Panc1 (cell line): ENCODE data around the gene GLOD4. TPM values are rescaled to one million over a fixed set of nuclear protein-coding genes. Genes with fewer than 3 reads are reported as not detected.
"Not testable (repeated sequence)": the region's sequence is repeated elsewhere in the genome, so short reads cannot be mapped to it uniquely, and the experiment has no call there.

ENCODE experiments used
- ATAC-seq: fragments of 200-7000 bp; cut with Tn5 transposase; 2 replicates; pipeline ENCODE4 v1.9.1; 2020; ENCODE audit warnings: mild to moderate bottlenecking, moderate library complexity
- BruUV-seq: library from RNA; stranded (reverse); fragments of 400-500 nt; replicated peaks from 2 replicates; lab custom pipeline; 2021; lab: Mats Ljungman, UMichigan
- CTCF ChIA-PET: fragments of 300-600 bp; sonication (Branson Sonifier 250); formaldehyde crosslinking; loops from one replicate; lab custom pipeline; 2022; ENCODE audit warnings: antibody characterized with exemption; lab: Charles Lee
- POLR2A ChIA-PET: fragments of 300-600 bp; sonication (Branson Sonifier 250); formaldehyde crosslinking; loops from one replicate; lab custom pipeline; 2022; ENCODE audit warnings: antibody characterized with exemption; lab: Charles Lee
- DNase-seq: peaks from one replicate; pipeline ENCODE4 v3.0.0-alpha.2; 2010; ENCODE audit warnings: low read depth, low spot score
- H3K27ac ChIP-seq: 2 replicates; pipeline ENCODE4 v1.5.1; 2011; ENCODE audit warnings: mild to moderate bottlenecking, low read length, inconsistent platforms
- H3K27me3 ChIP-seq: fragments of 200-500 bp; sonication (Bioruptor generic); 2 replicates; pipeline ENCODE4 v1.6.0; 2014; ENCODE audit warnings: low read length, inconsistent platforms; ENCODE audit not compliant: control insufficient read depth, insufficient read depth
- H3K36me3 ChIP-seq: fragments of 200-500 bp; sonication (Bioruptor generic); 2 replicates; pipeline ENCODE4 v1.5.1; 2014; ENCODE audit warnings: inconsistent platforms, mild to moderate bottlenecking, low read length, moderate library complexity; ENCODE audit not compliant: control insufficient read depth, insufficient read depth
- H3K4me1 ChIP-seq: 2 replicates; pipeline ENCODE4 v1.5.1; 2011; ENCODE audit warnings: inconsistent platforms, mild to moderate bottlenecking, low read length, moderate library complexity; ENCODE audit not compliant: control insufficient read depth, insufficient read depth
- H3K4me3 ChIP-seq, 2 experiments: 2 replicates each; pipeline ENCODE4 v1.5.1; 2011 to 2012; ENCODE audit warnings: low read depth in 2 of 2, low read length in 2 of 2, mild to moderate bottlenecking in 2 of 2, inconsistent platforms in 1 of 2, moderate library complexity in 1 of 2
- H3K9me3 ChIP-seq: fragments of 200-500 bp; sonication (Bioruptor generic); 2 replicates; pipeline ENCODE4 v1.5.1; 2014; ENCODE audit warnings: low read depth, mild to moderate bottlenecking, inconsistent platforms, low read length, moderate library complexity; ENCODE audit not compliant: control insufficient read depth, insufficient read depth
- POLR2AphosphoS5 ChIP-seq: IDR thresholded peaks from 2 replicates; pipeline ENCODE4 v1.6.1; 2012; ENCODE audit warnings: mild to moderate bottlenecking, low read depth, low read length, moderate library complexity
- REST ChIP-seq, 2 experiments: IDR thresholded peaks; 2 replicates each; pipeline ENCODE4 v1.6.1; 2011 to 2012; ENCODE audit warnings: low read depth in 2 of 2, control low read depth in 1 of 2, low read length in 1 of 2, mild to moderate bottlenecking in 1 of 2, moderate library complexity in 1 of 2; ENCODE audit not compliant: insufficient read depth in 1 of 2
- SIN3A ChIP-seq: IDR thresholded peaks from 2 replicates; pipeline ENCODE4 v1.6.1; 2012; ENCODE audit warnings: low read depth, mild to moderate bottlenecking, low read length, moderate library complexity, borderline replicate concordance; ENCODE audit not compliant: insufficient read depth
- TCF7L2 ChIP-seq: IDR thresholded peaks from 2 replicates; pipeline ENCODE4 v1.6.1; 2011; ENCODE audit warnings: mild to moderate bottlenecking, low read depth, low read length, inconsistent platforms
- in situ Hi-C: cut with HindIII; loops from 2 replicates; pipeline ENCODE4 v1.10.0; 2016; ENCODE audit warnings: low sequenced_read_pairs, low pct_unique_long_range_greater_than_20kb
- intact Hi-C: fragments of 100-400 bp; cut with micrococcal nuclease; formaldehyde crosslinking; loops from one replicate; pipeline ENCODE4 v1.10.0; 2022; ENCODE audit not compliant: unreplicated experiment
- total RNA-seq: library from RNA; stranded (reverse); gene quantifications from one replicate; pipeline ENCODE4 v1.2.1, GENCODE V29; 2021; ENCODE audit not compliant: unreplicated experiment
- TF ChIP-seq, protein P1 (sequence below): fragments of 450-650 bp; IDR thresholded peaks from 2 replicates; pipeline ENCODE4 v1.5.1; 2017; ENCODE audit warnings: mild to moderate bottlenecking

The GLOD4 gene
- total RNA-seq, 1 experiment from 2014 or later, result 57.8 TPM

DNA sequence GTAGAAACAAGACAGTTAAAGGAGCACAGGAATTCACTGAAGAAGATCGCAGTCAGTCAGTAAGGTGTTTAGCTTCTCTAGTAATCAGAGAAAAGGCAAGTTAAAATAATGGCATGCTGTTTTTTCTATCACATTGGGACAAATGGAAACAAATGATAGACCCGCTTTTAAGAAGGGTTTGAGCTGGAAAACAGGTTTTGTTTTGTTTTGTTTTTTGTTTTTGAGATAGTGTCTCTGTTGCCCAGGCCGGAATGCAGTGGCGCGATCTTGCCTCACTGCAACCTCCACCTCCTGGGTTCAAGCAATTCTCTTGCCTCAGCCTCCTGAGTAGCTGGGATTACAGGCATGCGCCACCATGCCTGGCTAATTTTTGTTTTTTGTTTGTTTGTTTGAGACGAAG is 3.8 kb upstream of the GLOD4 start:
- in situ Hi-C loops, POLR2A ChIA-PET, ATAC-seq, intact Hi-C loops, H3K27ac ChIP-seq, H3K9me3 ChIP-seq, H3K4me1 ChIP-seq, H3K4me3 ChIP-seq, CTCF ChIA-PET, H3K27me3 ChIP-seq, H3K36me3 ChIP-seq, DNase-seq, BruUV-seq: not testable (repeated sequence)

DNA sequence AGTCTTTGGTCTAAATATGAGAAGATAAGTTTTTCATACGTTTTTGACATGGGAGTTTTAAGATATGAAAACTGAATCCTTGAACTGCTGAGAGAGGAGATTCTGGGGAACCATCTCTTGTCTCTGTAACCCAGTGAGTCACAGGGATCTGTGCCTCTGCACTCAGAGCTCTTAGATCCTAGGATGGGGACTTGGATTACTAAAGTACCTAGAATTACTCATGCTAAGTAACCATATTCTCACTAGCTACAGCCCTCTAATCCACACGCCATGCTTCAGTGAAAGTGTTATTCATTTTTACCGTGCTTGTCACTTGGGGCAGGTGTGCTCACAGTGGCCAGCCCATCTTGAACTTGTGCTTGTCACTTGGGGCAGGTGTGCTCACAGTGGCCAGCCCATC is 2.1 kb upstream of the GLOD4 start:
- in situ Hi-C loops (no loop called here), intact Hi-C loops (no loop called here)
- CTCF ChIA-PET, result interaction anchor here (1.0 kb wide), 1 partner anchor 197 kb away, joined by 3 read pairs; no protein-coding TSS in a partner anchor
- Histone ChIP-seq H3K27ac (peak overlapping the region; percentile 17; the same call in 1 of the 2 replicates), H3K27me3 (no peaks in the 10 kb centered on the region), H3K4me1 (peaks cover 8% of the 10 kb centered on the region; the same call in 1 of the 2 replicates), H3K9me3 (no peaks in the 10 kb centered on the region), H3K4me3 (no peak overlapping the region; a peak in 1 of 4 replicates), H3K36me3 (peaks cover 2% of the 10 kb centered on the region)
- DNase-seq (no peak), ATAC-seq (no peak)
- BruUV-seq, result no TSS peak
- TF ChIP-seq, protein P1, sequence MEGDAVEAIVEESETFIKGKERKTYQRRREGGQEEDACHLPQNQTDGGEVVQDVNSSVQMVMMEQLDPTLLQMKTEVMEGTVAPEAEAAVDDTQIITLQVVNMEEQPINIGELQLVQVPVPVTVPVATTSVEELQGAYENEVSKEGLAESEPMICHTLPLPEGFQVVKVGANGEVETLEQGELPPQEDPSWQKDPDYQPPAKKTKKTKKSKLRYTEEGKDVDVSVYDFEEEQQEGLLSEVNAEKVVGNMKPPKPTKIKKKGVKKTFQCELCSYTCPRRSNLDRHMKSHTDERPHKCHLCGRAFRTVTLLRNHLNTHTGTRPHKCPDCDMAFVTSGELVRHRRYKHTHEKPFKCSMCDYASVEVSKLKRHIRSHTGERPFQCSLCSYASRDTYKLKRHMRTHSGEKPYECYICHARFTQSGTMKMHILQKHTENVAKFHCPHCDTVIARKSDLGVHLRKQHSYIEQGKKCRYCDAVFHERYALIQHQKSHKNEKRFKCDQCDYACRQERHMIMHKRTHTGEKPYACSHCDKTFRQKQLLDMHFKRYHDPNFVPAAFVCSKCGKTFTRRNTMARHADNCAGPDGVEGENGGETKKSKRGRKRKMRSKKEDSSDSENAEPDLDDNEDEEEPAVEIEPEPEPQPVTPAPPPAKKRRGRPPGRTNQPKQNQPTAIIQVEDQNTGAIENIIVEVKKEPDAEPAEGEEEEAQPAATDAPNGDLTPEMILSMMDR, result no peak
- TF ChIP-seq TCF7L2, result no peak
- TF ChIP-seq POLR2AphosphoS5, result no peak
- TF ChIP-seq REST (IDR thresholded peaks at IDR 0.05; ENCODE audit: insufficient read depth in 1 of 2, low read depth in 2 of 2, low read length in 1 of 2), result no peak
- no peak for TF ChIP-seq SIN3A
- POLR2A ChIA-PET, result no interaction called here

DNA sequence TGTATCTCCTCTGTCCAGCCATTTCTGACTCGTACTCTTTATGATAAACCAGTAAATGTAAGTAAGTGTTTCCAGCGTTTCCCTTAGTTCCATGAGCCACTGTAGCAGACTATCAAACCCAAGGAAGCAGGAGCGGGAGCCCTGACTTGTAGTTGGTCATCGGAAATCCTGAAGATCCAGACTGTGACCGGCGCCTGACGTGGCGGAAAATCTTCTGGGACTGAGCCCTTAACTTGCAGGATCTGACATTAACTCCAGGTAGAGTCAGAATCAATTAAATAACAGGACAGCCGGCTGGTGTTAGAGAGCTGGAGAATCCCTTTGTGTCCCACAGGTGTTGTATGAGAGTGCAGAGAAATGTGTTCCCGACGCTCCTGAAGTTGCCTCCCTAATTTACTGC is 4.0 kb downstream of the GLOD4 start:
- Histone ChIP-seq H3K4me3 (no peak overlapping the region), H3K4me1 (no peaks in the 10 kb centered on the region), H3K27me3 (no peaks in the 10 kb centered on the region), H3K27ac (no peak overlapping the region), H3K36me3 (peaks cover 15% of the 10 kb centered on the region), H3K9me3 (no peaks in the 10 kb centered on the region)
- intact Hi-C loops, result no loop called here
- no peak for ATAC-seq
- no peak for TF ChIP-seq TCF7L2
- no peak for TF ChIP-seq POLR2AphosphoS5
- TF ChIP-seq SIN3A, result no peak
- TF ChIP-seq, protein P1, result no peak
- no peak for TF ChIP-seq REST (IDR thresholded peaks at IDR 0.05; ENCODE audit: insufficient read depth in 1 of 2, low read depth in 2 of 2, low read length in 1 of 2)
- no peak for DNase-seq
- no TSS peak for BruUV-seq
- in situ Hi-C loops, result no loop called here
- POLR2A ChIA-PET, result no interaction called here
- CTCF ChIA-PET, result no interaction called here
